ENCODE measurements around the gene AUH.

AUH gene

DNA sequence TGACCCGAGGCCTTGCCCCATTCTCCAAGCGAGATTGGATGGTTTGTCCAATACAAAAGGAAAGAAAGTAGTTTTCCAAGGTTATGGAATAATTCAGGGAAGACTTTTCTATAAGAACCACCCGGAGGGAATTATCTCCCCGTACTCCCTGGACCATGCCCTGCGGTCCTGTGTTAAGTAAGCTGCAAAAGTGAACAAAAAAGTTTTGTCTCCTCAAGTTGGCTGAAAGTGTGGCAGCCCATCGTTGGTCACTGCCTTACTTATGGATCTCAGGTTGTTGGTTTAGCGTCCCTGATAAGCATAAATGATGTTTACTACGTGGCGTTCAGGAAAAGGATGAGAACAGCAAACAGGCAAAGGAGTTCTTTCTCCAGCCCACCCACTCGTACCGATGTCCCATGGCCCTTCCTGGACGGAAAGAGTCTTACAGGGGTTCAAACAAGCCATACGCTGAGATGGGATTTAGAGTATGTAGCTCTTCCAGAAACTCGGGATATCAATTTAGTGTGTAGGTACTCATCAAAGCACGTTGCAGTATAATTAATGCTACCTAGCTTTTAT lies 413 bp upstream of the AUH start:
- no peak for DNase-seq
- TF ChIP-seq GATA1 (IDR thresholded peaks at IDR 0.05; ENCODE audit: low read depth, low read length), result no peak
- TF ChIP-seq POLR2A (IDR thresholded peaks at IDR 0.05; ENCODE audit: low read length), result no peak

DNA sequence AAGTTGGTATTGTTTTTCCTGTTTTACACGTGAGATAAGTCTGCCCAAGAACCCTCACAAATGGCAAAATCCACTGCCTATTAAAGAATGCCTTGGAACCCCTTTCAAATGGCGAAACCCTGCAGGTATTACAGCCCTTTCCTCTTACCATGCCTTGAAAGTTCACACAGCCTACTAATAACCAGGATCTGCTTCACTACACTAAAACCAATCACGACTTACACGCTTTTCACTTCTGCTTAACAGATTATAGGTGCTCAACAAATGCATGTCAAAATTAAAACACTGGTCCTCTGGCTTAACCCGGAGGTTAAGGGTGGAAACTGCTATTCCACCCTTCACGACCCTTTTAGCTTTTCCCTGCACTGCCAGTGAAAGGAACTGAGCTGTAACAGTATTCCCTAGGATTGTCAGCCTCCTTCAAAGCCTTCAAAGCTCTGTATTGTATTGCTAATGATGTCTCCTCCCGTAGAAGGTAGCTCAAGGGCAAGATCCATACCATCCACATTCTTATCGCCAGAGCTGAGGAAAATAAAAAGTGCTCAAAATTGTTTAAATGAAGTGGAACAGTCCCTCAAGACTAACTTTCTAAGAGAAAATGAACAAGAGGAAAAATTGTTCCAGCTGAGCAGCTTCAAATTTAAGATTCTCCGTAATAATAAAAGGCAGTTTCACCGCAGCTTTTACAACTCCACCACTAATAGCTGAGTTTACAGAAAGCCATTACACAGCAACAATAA lies 997 bp downstream of the AUH start:
- TF ChIP-seq GATA1 (IDR thresholded peaks at IDR 0.05; ENCODE audit: low read depth, low read length) (no peak), POLR2A (IDR thresholded peaks at IDR 0.05; ENCODE audit: low read length) (no peak)
- DNase-seq, result peak in 1 of 2 experiments; percentile 38

DNA sequence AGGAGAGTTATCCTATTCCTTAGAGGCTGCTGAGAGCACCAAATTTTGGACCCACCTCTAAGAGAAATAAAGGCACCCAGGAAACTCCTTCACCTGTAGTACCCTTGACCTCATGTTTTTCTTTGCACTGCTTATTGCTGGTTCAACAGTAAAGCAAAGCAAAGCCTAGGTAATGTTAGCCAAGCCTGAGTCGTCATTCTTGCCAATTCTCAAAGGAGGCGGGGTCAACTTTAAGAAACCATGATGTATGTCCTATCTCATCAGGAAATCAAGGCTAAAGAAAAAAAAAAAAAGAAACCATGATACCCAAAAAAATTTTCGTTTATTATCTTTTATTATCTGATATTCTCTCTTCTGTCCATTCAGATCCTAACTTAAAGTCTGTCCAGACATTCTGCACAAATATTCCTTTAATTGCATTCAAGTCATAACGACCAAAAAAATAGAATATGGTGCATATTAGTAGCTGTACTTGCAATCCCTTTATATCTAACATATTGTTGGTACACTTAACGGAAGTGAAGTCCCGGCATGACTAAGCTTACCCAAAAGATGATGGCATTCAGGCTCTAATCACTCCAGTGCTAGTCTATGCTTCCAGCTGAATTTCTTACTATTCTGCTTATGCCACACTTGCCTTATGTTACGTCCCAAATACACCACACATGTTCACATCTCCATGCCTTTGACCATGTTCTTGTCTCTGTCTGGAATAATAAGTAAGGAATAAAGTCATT lies 1.8 kb downstream of the AUH start:
- peak; percentile 18 to 38 for DNase-seq
- TF ChIP-seq GATA1 (IDR thresholded peaks at IDR 0.05; ENCODE audit: low read depth, low read length), result no peak
- TF ChIP-seq POLR2A (IDR thresholded peaks at IDR 0.05; ENCODE audit: low read length), result no peak

DNA sequence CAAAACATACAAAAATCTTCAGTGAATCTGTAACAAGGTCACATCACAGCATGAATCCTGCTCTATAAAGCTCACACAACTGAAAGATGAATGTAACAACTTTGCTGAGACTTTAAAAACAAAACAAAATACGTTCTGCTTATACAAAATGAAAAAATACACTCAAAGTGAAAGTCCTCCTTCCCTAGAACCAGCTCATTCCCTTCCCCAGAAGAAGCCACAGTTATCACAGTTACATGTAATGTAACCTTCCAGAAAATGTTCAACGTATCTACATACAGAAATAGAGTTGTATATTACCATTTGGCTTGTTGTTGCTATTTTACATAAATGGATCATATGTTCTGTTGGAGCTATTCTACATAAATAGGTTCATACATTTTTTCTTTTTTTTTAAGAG lies 2.6 kb downstream of the AUH start:
- no peak for DNase-seq
- TF ChIP-seq POLR2A (IDR thresholded peaks at IDR 0.05; ENCODE audit: low read length), result no peak
- no peak for TF ChIP-seq GATA1 (IDR thresholded peaks at IDR 0.05; ENCODE audit: low read depth, low read length)

DNA sequence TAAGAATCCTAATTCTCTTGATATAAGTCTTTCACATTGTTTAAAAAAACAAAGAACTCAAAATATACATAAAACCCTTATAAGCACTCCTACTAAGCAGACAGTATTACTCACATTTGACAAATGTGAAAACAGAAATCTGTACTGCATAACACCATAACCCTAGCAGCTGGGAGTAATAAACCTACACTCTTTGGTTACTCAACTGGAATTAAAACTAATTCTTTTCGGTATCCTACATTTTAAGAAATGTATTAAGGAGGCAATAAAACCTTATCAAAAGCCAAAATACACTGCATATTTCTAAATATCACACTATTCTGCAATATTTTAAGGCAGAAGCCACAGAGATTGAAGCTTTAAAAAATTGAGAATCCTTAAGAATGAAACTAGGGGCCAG lies 6.8 kb downstream of the AUH start:
- TF ChIP-seq POLR2A (IDR thresholded peaks at IDR 0.05; ENCODE audit: low read length) (no peak), GATA1 (IDR thresholded peaks at IDR 0.05; ENCODE audit: low read depth, low read length) (no peak)
- no peak for DNase-seq

DNA sequence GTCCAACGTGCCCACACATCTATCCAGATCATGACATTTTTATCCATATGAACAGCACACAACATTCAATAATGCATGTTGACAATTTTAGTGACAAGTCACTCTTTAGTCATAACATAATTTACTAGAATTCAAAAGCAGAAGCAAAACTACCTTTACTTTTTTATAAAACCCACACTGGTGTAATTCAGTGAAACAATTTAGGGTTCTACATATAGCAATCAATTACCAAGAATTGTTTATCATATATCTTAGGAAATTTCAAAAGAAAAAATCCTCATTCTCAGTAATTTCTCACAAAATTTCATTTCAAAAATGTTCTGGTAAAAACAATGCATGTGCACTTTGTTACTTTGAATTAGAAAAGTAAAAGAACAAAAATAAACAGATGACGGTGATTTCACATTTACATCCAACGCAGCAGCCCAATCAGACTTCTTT lies 12.6 kb downstream of the AUH start:
- TF ChIP-seq POLR2A (IDR thresholded peaks at IDR 0.05; ENCODE audit: low read length) (no peak), GATA1 (IDR thresholded peaks at IDR 0.05; ENCODE audit: low read depth, low read length) (no peak)

DNA sequence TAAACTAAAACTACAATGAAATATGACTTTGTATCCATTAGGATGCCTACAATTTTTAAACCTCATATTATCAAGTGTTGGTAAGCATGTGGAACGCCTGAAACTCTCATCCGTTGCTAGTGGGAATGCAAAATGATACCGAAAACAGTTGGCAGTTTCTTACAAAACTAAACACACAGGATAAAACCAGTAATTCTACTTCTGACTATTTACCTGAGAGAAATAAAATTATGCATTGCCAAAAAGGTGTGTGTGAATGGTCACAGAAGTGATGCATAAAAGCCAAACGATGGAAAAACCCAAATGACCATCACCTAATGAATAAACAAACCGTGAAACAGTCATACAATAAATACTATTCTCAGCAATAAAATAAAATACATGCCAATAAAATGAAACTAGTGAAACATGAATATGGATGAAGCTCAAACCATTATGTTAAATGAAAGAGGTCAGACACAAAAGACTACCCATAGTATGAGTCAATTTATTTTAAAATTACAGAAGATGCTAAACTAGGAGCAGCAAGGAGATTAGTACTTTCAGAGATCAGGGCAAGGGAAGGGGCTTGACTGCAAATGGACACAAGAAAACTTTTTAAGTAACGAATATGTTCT lies 13.4 kb downstream of the AUH start:
- TF ChIP-seq GATA1 (IDR thresholded peaks at IDR 0.05; ENCODE audit: low read depth, low read length) (no peak), POLR2A (IDR thresholded peaks at IDR 0.05; ENCODE audit: low read length) (no peak)
- DNase-seq, result no peak

More for the DNA sequence above, 12.6 kb downstream of the AUH start:
- no peak for DNase-seq

DNA sequence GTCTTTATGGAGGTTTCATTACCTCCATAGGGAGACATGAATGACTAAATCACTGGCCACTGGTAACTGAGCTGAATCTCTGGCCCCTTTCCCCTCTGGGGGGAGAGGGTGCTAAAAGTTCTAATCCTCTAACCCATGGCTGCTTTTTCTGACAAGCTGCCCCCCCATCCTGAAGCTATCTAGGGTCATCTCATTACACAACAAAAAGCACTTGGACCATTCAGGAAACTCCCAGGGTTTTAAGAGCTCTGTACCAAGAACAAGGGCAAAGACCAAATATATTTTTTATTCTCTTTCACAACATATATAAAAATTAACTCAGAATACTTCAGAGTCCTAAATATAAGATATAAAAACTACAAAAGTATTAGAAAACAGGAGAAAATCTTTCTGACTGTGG lies 14.3 kb downstream of the AUH start:
- no peak for DNase-seq
- no peak for TF ChIP-seq POLR2A (IDR thresholded peaks at IDR 0.05; ENCODE audit: low read length)
- TF ChIP-seq GATA1 (IDR thresholded peaks at IDR 0.05; ENCODE audit: low read depth, low read length), result no peak

DNA sequence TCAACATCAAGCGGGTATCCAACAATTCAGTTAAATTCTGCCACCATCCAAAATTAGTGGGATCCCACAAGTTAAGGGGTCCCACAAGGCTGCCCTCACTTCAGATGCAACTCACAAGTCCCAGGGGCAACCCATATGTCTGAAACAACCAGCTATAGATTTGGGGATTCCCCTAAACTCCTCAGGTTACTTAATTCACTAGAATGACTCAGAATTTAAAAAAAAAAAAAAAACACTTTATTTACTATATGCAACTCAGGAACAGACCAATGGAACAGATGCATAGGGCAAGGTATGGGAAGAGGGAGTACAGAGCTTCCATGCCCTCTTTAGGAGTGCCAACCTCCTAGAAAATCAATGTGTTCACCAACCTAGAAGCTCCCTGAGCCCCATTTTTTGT lies 15.1 kb downstream of the AUH start:
- DNase-seq, result no peak
- no peak for TF ChIP-seq POLR2A (IDR thresholded peaks at IDR 0.05; ENCODE audit: low read length)
- TF ChIP-seq GATA1 (IDR thresholded peaks at IDR 0.05; ENCODE audit: low read depth, low read length), result no peak

DNA sequence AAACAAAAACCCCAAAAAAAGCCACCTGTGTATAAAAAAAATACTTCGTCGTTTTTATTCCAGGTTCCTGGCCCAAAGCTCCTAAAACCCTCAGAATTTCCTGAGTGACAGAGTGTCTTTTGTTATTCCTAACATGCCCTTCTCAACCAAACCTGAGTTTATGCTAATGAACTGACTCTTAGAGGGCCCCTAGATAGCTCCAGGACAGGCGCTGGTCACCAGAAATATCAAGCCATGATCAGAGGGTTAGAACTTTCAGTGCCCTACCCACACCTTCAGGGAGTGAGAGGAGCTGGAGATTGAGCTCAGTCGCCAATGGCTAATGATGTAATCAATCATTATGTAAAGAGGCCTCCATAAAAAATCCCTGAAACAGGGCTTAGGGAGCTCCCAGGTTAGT lies 15.7 kb downstream of the AUH start:
- DNase-seq, result no peak
- TF ChIP-seq GATA1 (IDR thresholded peaks at IDR 0.05; ENCODE audit: low read depth, low read length) (no peak), POLR2A (IDR thresholded peaks at IDR 0.05; ENCODE audit: low read length) (no peak)

DNA sequence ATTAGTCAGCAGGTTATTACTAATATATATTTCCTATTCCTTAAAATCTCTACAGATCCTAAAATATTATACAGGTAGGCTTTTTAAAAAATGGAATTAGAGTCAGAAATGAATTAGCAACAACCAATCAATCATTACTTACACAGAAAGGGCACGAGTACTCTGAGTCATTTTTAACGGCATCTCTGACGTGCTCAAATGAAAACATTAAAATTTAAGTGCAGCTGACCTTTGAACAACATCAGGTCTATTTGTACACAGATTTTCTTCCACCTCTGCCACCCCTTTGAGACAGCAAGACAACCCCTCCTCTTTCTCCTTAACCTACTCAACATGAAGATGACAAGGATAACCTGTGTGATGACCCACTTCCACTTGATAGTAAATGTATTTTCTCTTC lies 19.1 kb downstream of the AUH start:
- no peak for TF ChIP-seq GATA1 (IDR thresholded peaks at IDR 0.05; ENCODE audit: low read depth, low read length)
- TF ChIP-seq POLR2A (IDR thresholded peaks at IDR 0.05; ENCODE audit: low read length), result no peak
- DNase-seq, result no peak

DNA sequence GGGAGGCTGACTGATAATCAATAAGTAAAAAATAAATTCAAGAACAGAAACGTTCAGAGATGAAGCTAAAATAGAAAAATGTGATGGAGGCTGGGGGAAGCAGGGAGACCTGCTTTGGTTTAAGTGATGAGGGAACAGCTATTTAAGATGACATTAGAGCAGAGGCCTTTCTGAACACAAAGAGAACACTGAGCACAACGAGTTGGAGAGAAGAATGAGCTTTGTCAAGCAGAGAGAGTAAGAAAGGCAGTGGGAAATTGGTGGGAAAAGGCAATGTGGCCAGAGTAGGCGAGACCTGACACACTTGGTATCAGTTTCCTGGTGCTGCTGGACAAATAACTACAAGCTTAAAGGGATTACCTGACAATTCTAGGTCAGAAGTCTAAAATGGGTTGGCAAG lies 20.0 kb downstream of the AUH start:
- TF ChIP-seq GATA1 (IDR thresholded peaks at IDR 0.05; ENCODE audit: low read depth, low read length) (no peak), POLR2A (IDR thresholded peaks at IDR 0.05; ENCODE audit: low read length) (no peak)
- no peak for DNase-seq

DNA sequence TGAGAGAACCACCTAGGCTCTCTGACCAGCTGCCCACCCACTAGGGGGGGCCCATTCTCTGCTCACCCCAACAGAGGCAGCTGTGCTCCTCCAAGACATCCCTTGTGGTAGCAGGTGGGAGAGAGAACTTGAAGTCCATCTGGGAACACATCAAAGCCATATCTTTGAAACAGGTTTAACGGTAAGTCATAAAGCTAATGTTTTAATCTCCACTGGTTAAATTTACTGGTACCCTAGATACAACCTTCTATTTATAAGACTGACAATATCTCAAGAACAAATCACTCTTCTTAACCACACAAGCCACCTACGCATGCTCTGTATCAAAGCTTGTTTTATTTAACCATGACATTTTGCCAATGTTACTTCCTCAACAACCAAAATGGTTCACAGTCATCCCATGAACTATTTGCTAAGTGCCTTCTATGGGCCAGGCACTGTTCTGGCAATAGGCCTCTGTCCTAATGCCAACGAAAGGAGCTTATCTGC lies 20.4 kb downstream of the AUH start:
- TF ChIP-seq GATA1 (IDR thresholded peaks at IDR 0.05; ENCODE audit: low read depth, low read length), result no peak
- DNase-seq, result peak; percentile 7 to 19

DNA sequence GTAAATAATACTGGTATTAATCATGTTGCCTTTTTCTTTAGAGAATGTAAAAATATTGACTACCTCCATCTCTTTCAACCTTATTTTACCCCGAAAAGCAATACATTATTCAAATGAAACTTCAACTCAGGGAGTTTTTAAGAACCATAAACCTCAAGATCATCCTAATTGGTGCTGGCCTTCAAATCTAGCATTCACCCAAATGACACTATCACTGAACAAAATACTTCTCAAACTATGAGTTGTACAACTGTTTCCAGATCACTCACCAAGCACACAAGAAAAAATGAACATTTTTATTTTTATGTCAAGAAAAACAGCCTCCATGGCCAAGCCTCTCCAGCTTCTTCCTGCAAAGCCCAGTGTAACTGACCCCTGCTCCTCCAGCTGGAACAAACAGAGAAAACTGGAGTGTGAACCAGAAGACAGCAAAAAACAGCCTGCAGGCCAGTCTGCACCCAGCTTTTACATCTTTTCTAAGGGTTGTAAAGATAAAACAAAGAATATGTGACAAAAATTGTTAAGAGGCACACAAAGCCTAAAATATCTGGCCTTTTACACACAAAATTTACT lies 21.2 kb downstream of the AUH start:
- TF ChIP-seq GATA1 (IDR thresholded peaks at IDR 0.05; ENCODE audit: low read depth, low read length), result no peak
- TF ChIP-seq POLR2A (IDR thresholded peaks at IDR 0.05; ENCODE audit: low read length), result no peak
- no peak for DNase-seq
